Measurements from ENCODE around the gene TEDC2. TPM values are rescaled to one million over a fixed set of nuclear protein-coding genes. Genes with fewer than 3 reads are reported as not detected.
A peak's percentile ranks its signal among the peaks of the same experiment; 100 is the strongest.

The TEDC2 gene
- polyA plus RNA-seq, 3 donors: 0.28 TPM; not detected in 2

GRCh38 chr16:2489581-2489980 is 29.7 kb downstream of the TEDC2 start:
- no peak overlapping the region for H3K9ac ChIP-seq (ENCODE audit: insufficient read depth, low read length, poor library complexity, severe bottlenecking)
- Mint-ChIP-seq H3K4me3 (no peak overlapping the region), H3K27me3 (ENCODE audit: low read depth in 3 of 3) (peaks cover 2 to 4% (median 2%) of the 10 kb centered on the region in 3 donors), H3K36me3 (peaks cover 19 to 21% of the 10 kb centered on the region in 2 donors), H3K4me1 (peaks cover 34% of the 10 kb centered on the region), H3K27ac (peak overlapping the region in 1 of 7 donors; percentile 53), H3K9me3 (peaks cover 0 to 5% (median 2%) of the 10 kb centered on the region in 7 donors)
- no peak overlapping the region for H3K27ac ChIP-seq (ENCODE audit: low read depth in 1 of 2, low read length in 2 of 2)
- over 99% methylated on average over 16 of the region's 16 CpGs for WGBS (ENCODE audit: insufficient coverage)
- H3K36me3 ChIP-seq (replicated peaks in 1 of 2; ENCODE audit: control insufficient read depth in 1 of 2, insufficient read depth in 2 of 2, low read length in 2 of 2): peaks cover 0 to 10% of the 10 kb centered on the region in 2 donors
- no peak for DNase-seq
- H3K9me3 ChIP-seq (replicated peaks in 1 of 2; ENCODE audit: control insufficient read depth in 1 of 2, insufficient read depth in 1 of 2, low read length in 2 of 2): no peaks in the 10 kb centered on the region
- intact Hi-C loops (cut with micrococcal nuclease): loop anchor here in 1 of 2 donors (5.0 kb wide), 1 partner anchor 147 kb away; the partner anchor contains the start of gene ABCA3
- H3K4me3 ChIP-seq (replicated peaks in 1 of 3; ENCODE audit: low read depth in 2 of 3, low read length in 3 of 3): no peak overlapping the region
- TF ChIP-seq CTCF (IDR thresholded peaks at IDR 0.05): no peak
- H4K20me1 ChIP-seq (ENCODE audit: insufficient read depth, low read length): no peaks in the 10 kb centered on the region
- H3K27me3 ChIP-seq (ENCODE audit: control insufficient read depth in 2 of 2, insufficient read depth in 2 of 2, low read length in 2 of 2): no peaks in the 10 kb centered on the region
- H3K4me2 ChIP-seq (replicated peaks; ENCODE audit: extremely low read depth, low read length, poor library complexity, severe bottlenecking): no peak overlapping the region
- peaks cover 33 to 38% of the 10 kb centered on the region in 2 donors for H3K4me1 ChIP-seq (ENCODE audit: control insufficient read depth in 1 of 2, insufficient read depth in 2 of 2, low read length in 2 of 2)
- H3K79me2 ChIP-seq (ENCODE audit: insufficient read depth, low read length): peaks cover 37% of the 10 kb centered on the region
- H2AFZ ChIP-seq (ENCODE audit: insufficient read depth, low read depth, low read length, poor library complexity, severe bottlenecking): no peak overlapping the region

- Histone ChIP-seq H3K4me1 (ENCODE audit: control insufficient read depth in 1 of 2, insufficient read depth in 2 of 2, low read length in 2 of 2) (peaks cover 34 to 39% of the 10 kb centered on the region in 2 donors), H3K27me3 (ENCODE audit: control insufficient read depth in 2 of 2, insufficient read depth in 2 of 2, low read length in 2 of 2) (no peaks in the 10 kb centered on the region), H3K79me2 (ENCODE audit: insufficient read depth, low read length) (peaks cover 39% of the 10 kb centered on the region), H3K4me2 (replicated peaks; ENCODE audit: extremely low read depth, low read length, poor library complexity, severe bottlenecking) (no peak overlapping the region), H4K20me1 (ENCODE audit: insufficient read depth, low read length) (no peaks in the 10 kb centered on the region), H3K4me3 (replicated peaks in 1 of 3; ENCODE audit: low read depth in 2 of 3, low read length in 3 of 3) (no peak overlapping the region), H3K9ac (ENCODE audit: insufficient read depth, low read length, poor library complexity, severe bottlenecking) (no peak overlapping the region), H3K36me3 (replicated peaks in 1 of 2; ENCODE audit: control insufficient read depth in 1 of 2, insufficient read depth in 2 of 2, low read length in 2 of 2) (peaks cover 0 to 10% of the 10 kb centered on the region in 2 donors), H3K9me3 (replicated peaks in 1 of 2; ENCODE audit: control insufficient read depth in 1 of 2, insufficient read depth in 1 of 2, low read length in 2 of 2) (no peaks in the 10 kb centered on the region), H2AFZ (ENCODE audit: insufficient read depth, low read depth, low read length, poor library complexity, severe bottlenecking) (no peak overlapping the region), H3K27ac (ENCODE audit: low read depth in 1 of 2, low read length in 2 of 2) (no peak overlapping the region)
- no peak for DNase-seq
- Mint-ChIP-seq H3K4me3 (no peak overlapping the region), H3K27ac (no peak overlapping the region), H3K4me1 (peaks cover 29% of the 10 kb centered on the region), H3K36me3 (peaks cover 16 to 19% of the 10 kb centered on the region in 2 donors), H3K27me3 (ENCODE audit: low read depth in 3 of 3) (peaks cover 2 to 4% (median 2%) of the 10 kb centered on the region in 3 donors), H3K9me3 (peaks cover 0 to 5% (median 2%) of the 10 kb centered on the region in 7 donors)
- TF ChIP-seq CTCF (IDR thresholded peaks at IDR 0.05): no peak
- 98% methylated on average over 14 of the region's 23 CpGs for WGBS (ENCODE audit: insufficient coverage)
- intact Hi-C loops (cut with micrococcal nuclease): no loop called here
Observed at GRCh38 chr16:2490190-2491105, 30.5 kb downstream of the TEDC2 start.
